HepG2 (cell line): ENCODE results near the gene PDIA5. TPM values are rescaled to one million over a fixed set of nuclear protein-coding genes. Genes with fewer than 3 reads are reported as not detected.

Experiments used
- ATAC-seq: fragments of 200-7000 bp; cut with Tn5 transposase; 3 replicates; pipeline ENCODE4 v1.9.1; 2020; ENCODE audit warnings: mild to moderate bottlenecking, moderate library complexity
- BruUV-seq: library from RNA; stranded (reverse); fragments of 400-500 nt; replicated peaks from 2 replicates; lab custom pipeline; 2021; lab: Mats Ljungman, UMichigan
- CTCF ChIA-PET: fragments of 300-600 bp; formaldehyde crosslinking; extraction: SDS; loops from one replicate; lab custom pipeline; 2021; ENCODE audit warnings: low total read pairs, inconsistent platforms, low intra/inter-chr PET ratio; lab: Yijun Ruan, JAX
- POLR2A ChIA-PET: fragments of 350-600 bp; sonication (Branson Sonifier 250); formaldehyde crosslinking; loops from one replicate; lab custom pipeline; 2020; ENCODE audit warnings: antibody characterized with exemption, inconsistent platforms; lab: Yijun Ruan, JAX
- DNase-seq: peaks from one replicate; pipeline ENCODE4 v3.0.0-alpha.2; 2015; ENCODE audit warnings: low spot score
- FAIRE-seq: peaks from 3 replicates; lab custom pipeline; 2011; peaks lifted over from hg19 to GRCh38; lab: Jason Lieb, UNC
- H2AFZ ChIP-seq: one replicate; pipeline ENCODE4 v1.6.1; 2011; ENCODE audit warnings: low read length, inconsistent platforms
- H3K27ac ChIP-seq: fragments of 300-600 bp; 3 replicates; pipeline ENCODE4 v1.8.0; 2011; ENCODE audit warnings: mixed run types, mild to moderate bottlenecking, mixed read lengths, low read length, inconsistent platforms; ENCODE audit not compliant: insufficient read depth; ENCODE audit errors: extremely low read length
- H3K27me3 ChIP-seq, 2 experiments: fragments of 200-600 bp in 1 of 2; 2 replicates in 1 of 2; 3 replicates in 1 of 2; pipeline versions ENCODE4 v1.6.0 to v1.8.0; 2011; ENCODE audit warnings: low read length in 2 of 2, mild to moderate bottlenecking in 2 of 2, moderate library complexity in 2 of 2, inconsistent platforms in 1 of 2; ENCODE audit not compliant: insufficient read depth in 2 of 2, control insufficient read depth in 1 of 2
- H3K36me3 ChIP-seq, 2 experiments: fragments of 200-600 bp in 1 of 2; replicated peaks in 1 of 2; 2 replicates in 1 of 2; 3 replicates in 1 of 2; pipeline versions ENCODE4 v1.5.1 to v1.8.0; 2011; ENCODE audit warnings: low read length in 2 of 2, inconsistent platforms in 1 of 2; ENCODE audit not compliant: insufficient read depth in 2 of 2, control insufficient read depth in 1 of 2
- H3K4me1 ChIP-seq: 2 replicates; pipeline ENCODE4 v1.5.1; 2012; ENCODE audit warnings: low read length, inconsistent platforms; ENCODE audit not compliant: insufficient read depth
- H3K4me2 ChIP-seq: 2 replicates; pipeline ENCODE4 v1.6.0; 2011; ENCODE audit warnings: low read depth, low read length, inconsistent platforms
- H3K4me3 ChIP-seq, 3 experiments: fragments of 200-600 bp in 1 of 3; sonication (generic), shearing (Covaris generic) in 1 of 3; replicated peaks in 1 of 3; 2 replicates each; pipeline ENCODE4 v1.5.1; 2011 to 2016; ENCODE audit warnings: low read length in 3 of 3, inconsistent platforms in 2 of 3, low read depth in 2 of 3, mild to moderate bottlenecking in 2 of 3, control low read depth in 1 of 3, mixed read lengths in 1 of 3; ENCODE audit not compliant: insufficient read depth in 1 of 3
- H3K79me2 ChIP-seq: one replicate; pipeline ENCODE4 v1.6.1; 2011; ENCODE audit warnings: low read length, inconsistent platforms; ENCODE audit not compliant: insufficient read depth
- H3K9ac ChIP-seq: 2 replicates; pipeline ENCODE4 v1.6.0; 2011; ENCODE audit warnings: mild to moderate bottlenecking, low read depth, low read length, inconsistent platforms; ENCODE audit not compliant: insufficient read depth
- H3K9me3 ChIP-seq: 2 replicates; pipeline ENCODE4 v1.5.1; 2012; ENCODE audit warnings: mild to moderate bottlenecking, low read length
- H4K20me1 ChIP-seq: 2 replicates; pipeline ENCODE4 v1.6.0; 2011; ENCODE audit warnings: inconsistent platforms, mild to moderate bottlenecking, low read length, moderate library complexity; ENCODE audit not compliant: insufficient read depth
- BRCA1 ChIP-seq: sonication (generic); formaldehyde crosslinking; IDR thresholded peaks from 2 replicates; pipeline ENCODE4 v1.4.0; 2020; ENCODE audit warnings: missing genetic modification reagents
- E2F5 ChIP-seq: sonication (generic); formaldehyde crosslinking; conservative IDR thresholded peaks from 2 replicates; pipeline ENCODE4 v1.4.0; 2020; ENCODE audit warnings: missing genetic modification reagents
- ELF1 ChIP-seq: sonication (generic); formaldehyde crosslinking; IDR thresholded peaks from 2 replicates; pipeline ENCODE4 v1.4.0; 2020; ENCODE audit warnings: missing genetic modification reagents
- GFI1 ChIP-seq: sonication (generic); formaldehyde crosslinking; IDR thresholded peaks from 2 replicates; pipeline ENCODE4 v1.5.0; 2020; ENCODE audit warnings: missing genetic modification reagents, mild to moderate bottlenecking, borderline replicate concordance
- NFKBIZ ChIP-seq: IDR thresholded peaks from 2 replicates; pipeline ENCODE4 v1.6.1; 2018; ENCODE audit warnings: missing genetic modification reagents, missing compliant biosample characterization
- PTBP1 ChIP-seq: fragments of 200-400 bp; formaldehyde crosslinking; IDR thresholded peaks from 2 replicates; pipeline ENCODE4 v1.6.1; 2018; ENCODE audit warnings: low read length, low read depth; ENCODE audit not compliant: poor library complexity, severe bottlenecking
- RFXANK ChIP-seq: IDR thresholded peaks from 2 replicates; pipeline ENCODE4 v1.6.1; 2016
- RXRA ChIP-seq: sonication (generic); formaldehyde crosslinking; IDR thresholded peaks from 2 replicates; pipeline ENCODE4 v1.5.1; 2020; ENCODE audit warnings: missing genetic modification reagents
- THAP11 ChIP-seq: IDR thresholded peaks from 2 replicates; pipeline ENCODE4 v1.6.1; 2016; ENCODE audit warnings: missing biosample characterization, missing genetic modification reagents
- ZNF17 ChIP-seq: sonication (generic); formaldehyde crosslinking; IDR thresholded peaks from 2 replicates; pipeline ENCODE4 v1.5.0; 2020; ENCODE audit warnings: mild to moderate bottlenecking, missing genetic modification reagents
- ZNF34 ChIP-seq: sonication (generic); formaldehyde crosslinking; IDR thresholded peaks from 2 replicates; pipeline ENCODE4 v1.4.0; 2020; ENCODE audit warnings: mild to moderate bottlenecking, missing genetic modification reagents, borderline replicate concordance
- ZNF350 ChIP-seq: sonication (generic); formaldehyde crosslinking; IDR thresholded peaks from 2 replicates; pipeline ENCODE4 v1.4.0; 2020; ENCODE audit warnings: mild to moderate bottlenecking, low read depth, missing genetic modification reagents, borderline replicate concordance
- ZNF737 ChIP-seq: sonication (generic); formaldehyde crosslinking; IDR thresholded peaks from 2 replicates; pipeline ENCODE4 v1.5.0; 2020; ENCODE audit warnings: missing genetic modification reagents, mild to moderate bottlenecking, borderline replicate concordance
- ZNF766 ChIP-seq: sonication (generic); formaldehyde crosslinking; IDR thresholded peaks from 2 replicates; pipeline ENCODE4 v1.5.0; 2020; ENCODE audit warnings: missing genetic modification reagents, borderline replicate concordance
- WGBS: methylation state at CpG from one replicate; pipeline ENCODE4 v1.1.6; 2017; ENCODE audit warnings: low lambda C conversion rate; 5-methylcytosine and 5-hydroxymethylcytosine counted together
- in situ Hi-C: cut with HindIII; loops from 2 replicates; pipeline ENCODE4 v1.10.0; 2017; ENCODE audit warnings: low pct_unique_long_range_greater_than_20kb; ENCODE audit not compliant: extremely low pct_ligation_motif_present
- intact Hi-C: fragments of 100-400 bp; cut with micrococcal nuclease; formaldehyde crosslinking; loops from one replicate; pipeline ENCODE4 v1.10.0; 2022; ENCODE audit not compliant: unreplicated experiment
- polyA plus RNA-seq, 8 experiments: library from polyadenylated mRNA; depleted of rRNA in 3 of 8; stranded (reverse) in 7 of 8; unstranded in 1 of 8; fragments of >200 nt; fragmentation: Illumina TruSeq in 4 of 8; extraction: Trizol in 4 of 8; gene quantifications; 2 replicates each; pipeline versions ENCODE4 v1.2.1 to v1.2.3, GENCODE V29; 2011 to 2016; ENCODE audit warnings: low read depth in 4 of 8, missing spikeins in 1 of 8, mixed read lengths in 1 of 8; ENCODE audit not compliant: insufficient read depth in 1 of 8
- total RNA-seq, 5 experiments: library from RNA; depleted of rRNA; stranded (reverse); fragments of >200 nt; fragmentation: Illumina TruSeq; extraction: Trizol; gene quantifications; 2 replicates each; pipeline ENCODE4 v1.2.3, GENCODE V29; 2016; ENCODE audit warnings: low read depth in 1 of 5

Gene PDIA5
- total and polyA plus RNA-seq, 2 of the 13 experiments (the other 11 are each of a cell fraction or from before 2014, with no cell fraction given): 51.3 to 74.3 TPM

GRCh38 chr3:123080864-123081562 is 14.2 kb downstream of the PDIA5 start:
- peaks cover 65% of the 10 kb centered on the region for H4K20me1 ChIP-seq
- no peak overlapping the region for H3K27ac ChIP-seq
- CTCF ChIA-PET: no interaction called here
- no TSS peak for BruUV-seq
- H3K4me3 ChIP-seq: no peak overlapping the region
- DNase-seq (no peak), ATAC-seq (no peak), FAIRE-seq (no peak)
- POLR2A ChIA-PET: no interaction called here
- no peak overlapping the region for H2AFZ ChIP-seq
- peaks cover 83% of the 10 kb centered on the region for H3K79me2 ChIP-seq
- no peak overlapping the region for H3K4me2 ChIP-seq
- in situ Hi-C loops (no loop called here), intact Hi-C loops (no loop called here)
- peaks cover 62% of the 10 kb centered on the region for H3K4me1 ChIP-seq
- H3K27me3 ChIP-seq: no peaks in the 10 kb centered on the region
- TF ChIP-seq ZNF350 (no peak), BRCA1 (CRISPR knock-in tag) (no peak), RXRA (no peak), E2F5 (no peak), ZNF17 (no peak), THAP11 (CRISPR knock-in tag) (no peak), ZNF737 (CRISPR knock-in tag) (no peak), PTBP1 (no peak), RFXANK (CRISPR knock-in tag) (no peak), ZNF766 (no peak), ELF1 (CRISPR knock-in tag) (no peak), GFI1 (CRISPR knock-in tag) (no peak), ZNF34 (no peak), NFKBIZ (CRISPR knock-in tag) (no peak)
- 96% methylated on average over 7 of the region's 7 CpGs for WGBS
- H3K9ac ChIP-seq: no peak overlapping the region
- peaks cover 0 to under 1% of the 10 kb centered on the region in 2 experiments; a peak in 2 of 5 replicates for H3K36me3 ChIP-seq
- no peaks in the 10 kb centered on the region for H3K9me3 ChIP-seq
